Activated CD8-positive, alpha-beta T cell treated with anti-CD3 and anti-CD28 coated beads for 36 hours (primary cell): ENCODE results near the gene ZWILCH. TPM values are rescaled to one million over a fixed set of nuclear protein-coding genes. Genes with fewer than 3 reads are reported as not detected.

ENCODE experiments used
- ATAC-seq: fragments of 200-7000 bp; cut with Tn5 transposase; one replicate; pipeline ENCODE4 v1.10.0; 2021; ENCODE audit warnings: mild to moderate bottlenecking, moderate library complexity
- CTCF ChIA-PET: fragments of 350-600 bp; sonication (Branson Sonifier 250); formaldehyde crosslinking; loops from one replicate; lab custom pipeline; 2021; ENCODE audit warnings: antibody characterized with exemption; lab: Charles Lee
- POLR2A ChIA-PET: fragments of 350-600 bp; sonication (Branson Sonifier 250); formaldehyde crosslinking; loops from one replicate; lab custom pipeline; 2021; ENCODE audit warnings: antibody characterized with exemption; lab: Charles Lee
- DNase-seq: peaks from one replicate; pipeline ENCODE4 v3.0.0-alpha.2; 2020
- H3K27ac Mint-ChIP-seq: one replicate; pipeline ENCODE4 v1.8.0; 2021; ENCODE audit warnings: mild to moderate bottlenecking, mixed read lengths
- H3K27me3 Mint-ChIP-seq: one replicate; pipeline ENCODE4 v1.8.0; 2021; ENCODE audit warnings: mixed read lengths
- H3K36me3 Mint-ChIP-seq: one replicate; pipeline ENCODE4 v1.8.0; 2021; ENCODE audit warnings: low read depth, mixed read lengths
- H3K4me1 Mint-ChIP-seq: one replicate; pipeline ENCODE4 v1.8.0; 2021; ENCODE audit warnings: low read depth, mixed read lengths
- H3K4me3 Mint-ChIP-seq: one replicate; pipeline ENCODE4 v1.8.0; 2021; ENCODE audit warnings: mild to moderate bottlenecking, moderate library complexity, mixed read lengths
- H3K9me3 Mint-ChIP-seq: one replicate; pipeline ENCODE4 v1.8.0; 2021; ENCODE audit warnings: mixed read lengths
- intact Hi-C: fragments of 100-400 bp; cut with micrococcal nuclease; formaldehyde crosslinking; loops from one replicate; pipeline ENCODE4 v1.10.0; 2022
- total RNA-seq, 2 experiments: library from RNA; stranded (reverse); gene quantifications; one replicate each; pipeline ENCODE4 v1.2.3, GENCODE V29; 2021
- TF ChIP-seq, protein P1 (sequence below): fragments of 200-600 bp; IDR thresholded peaks from one replicate; pipeline ENCODE4 v1.8.0; 2022; ENCODE audit warnings: antibody characterized with exemption, mild to moderate bottlenecking

Gene ZWILCH
- total RNA-seq, 2 experiments from 2014 or later: 29.9 to 30.2 TPM

- H3K4me1 Mint-ChIP-seq: peaks cover 58% of the 10 kb centered on the region
- intact Hi-C loops: no loop called here
- H3K36me3 Mint-ChIP-seq: peaks cover 21% of the 10 kb centered on the region
- no peaks in the 10 kb centered on the region for H3K9me3 Mint-ChIP-seq
- ATAC-seq (no peak), DNase-seq (no peak)
- H3K27me3 Mint-ChIP-seq: no peaks in the 10 kb centered on the region
- H3K4me3 Mint-ChIP-seq: no peak overlapping the region
- ChIA-PET CTCF (interaction anchor here (1.4 kb wide), 1 partner anchor 18 kb away, joined by 3 read pairs; no protein-coding TSS in a partner anchor), POLR2A (interaction anchor here (0.6 to 1.6 kb wide), 5 partner anchors 14 to 87 kb away, joined by 3 to 4 read pairs (median 3); partner anchors contain the start of gene ZWILCH)
- H3K27ac Mint-ChIP-seq: peak overlapping the region; percentile 40
- TF ChIP-seq, protein P1, sequence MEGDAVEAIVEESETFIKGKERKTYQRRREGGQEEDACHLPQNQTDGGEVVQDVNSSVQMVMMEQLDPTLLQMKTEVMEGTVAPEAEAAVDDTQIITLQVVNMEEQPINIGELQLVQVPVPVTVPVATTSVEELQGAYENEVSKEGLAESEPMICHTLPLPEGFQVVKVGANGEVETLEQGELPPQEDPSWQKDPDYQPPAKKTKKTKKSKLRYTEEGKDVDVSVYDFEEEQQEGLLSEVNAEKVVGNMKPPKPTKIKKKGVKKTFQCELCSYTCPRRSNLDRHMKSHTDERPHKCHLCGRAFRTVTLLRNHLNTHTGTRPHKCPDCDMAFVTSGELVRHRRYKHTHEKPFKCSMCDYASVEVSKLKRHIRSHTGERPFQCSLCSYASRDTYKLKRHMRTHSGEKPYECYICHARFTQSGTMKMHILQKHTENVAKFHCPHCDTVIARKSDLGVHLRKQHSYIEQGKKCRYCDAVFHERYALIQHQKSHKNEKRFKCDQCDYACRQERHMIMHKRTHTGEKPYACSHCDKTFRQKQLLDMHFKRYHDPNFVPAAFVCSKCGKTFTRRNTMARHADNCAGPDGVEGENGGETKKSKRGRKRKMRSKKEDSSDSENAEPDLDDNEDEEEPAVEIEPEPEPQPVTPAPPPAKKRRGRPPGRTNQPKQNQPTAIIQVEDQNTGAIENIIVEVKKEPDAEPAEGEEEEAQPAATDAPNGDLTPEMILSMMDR: no peak
Observed at GRCh38 chr15:66474963-66475362, 30.2 kb upstream of the ZWILCH start.

DNA sequence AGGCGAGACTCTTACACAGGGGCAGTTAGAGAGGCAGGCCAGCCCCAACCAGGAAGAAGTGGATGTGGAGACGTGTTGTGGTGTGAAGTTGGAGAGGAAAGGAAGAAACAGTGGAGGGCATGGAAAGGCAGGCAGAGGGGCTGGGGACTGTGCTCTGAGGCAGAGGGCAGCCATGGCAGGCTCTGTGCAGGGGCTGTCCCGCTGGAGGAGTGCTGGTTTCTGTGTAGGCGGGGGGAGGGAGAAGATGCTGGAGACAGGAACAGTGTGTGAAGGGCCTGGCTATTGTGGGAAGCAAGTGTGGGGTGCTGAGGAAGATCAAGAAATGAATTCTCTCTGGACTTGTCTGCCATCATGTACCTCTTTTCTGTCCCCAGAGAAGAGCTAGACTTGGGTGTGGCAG, 28.6 kb upstream of the ZWILCH start:
- ChIA-PET POLR2A (interaction anchor here (0.9 to 1.1 kb wide), 3 partner anchors 15 to 27 kb away, joined by 4 to 8 read pairs (median 4); partner anchors contain the start of gene SNAPC5), CTCF (no interaction called here)
- intact Hi-C loops: no loop called here
- ATAC-seq (no peak), DNase-seq (peak; percentile 16)
- H3K4me3 Mint-ChIP-seq: no peak overlapping the region
- peaks cover 24% of the 10 kb centered on the region for H3K36me3 Mint-ChIP-seq
- H3K27me3 Mint-ChIP-seq: no peaks in the 10 kb centered on the region
- H3K27ac Mint-ChIP-seq: peak overlapping the region; percentile 76
- H3K9me3 Mint-ChIP-seq: no peaks in the 10 kb centered on the region
- H3K4me1 Mint-ChIP-seq: peaks cover 43% of the 10 kb centered on the region
- TF ChIP-seq, protein P1: no peak

GRCh38 chr15:66477011-66477410, 28.1 kb upstream of the ZWILCH start:
- DNase-seq: no peak
- Mint-ChIP-seq H3K27ac (peak overlapping the region; percentile 76), H3K36me3 (peaks cover 28% of the 10 kb centered on the region), H3K27me3 (no peaks in the 10 kb centered on the region), H3K9me3 (no peaks in the 10 kb centered on the region), H3K4me3 (no peak overlapping the region), H3K4me1 (peaks cover 42% of the 10 kb centered on the region)
- TF ChIP-seq, protein P1: no peak
- ATAC-seq: no peak
- ChIA-PET POLR2A (interaction anchor here (0.6 to 1.1 kb wide), 3 partner anchors 15 to 147 kb away, joined by 4 to 8 read pairs (median 4); partner anchors contain the start of gene SNAPC5), CTCF (no interaction called here)
- intact Hi-C loops: no loop called here

DNA sequence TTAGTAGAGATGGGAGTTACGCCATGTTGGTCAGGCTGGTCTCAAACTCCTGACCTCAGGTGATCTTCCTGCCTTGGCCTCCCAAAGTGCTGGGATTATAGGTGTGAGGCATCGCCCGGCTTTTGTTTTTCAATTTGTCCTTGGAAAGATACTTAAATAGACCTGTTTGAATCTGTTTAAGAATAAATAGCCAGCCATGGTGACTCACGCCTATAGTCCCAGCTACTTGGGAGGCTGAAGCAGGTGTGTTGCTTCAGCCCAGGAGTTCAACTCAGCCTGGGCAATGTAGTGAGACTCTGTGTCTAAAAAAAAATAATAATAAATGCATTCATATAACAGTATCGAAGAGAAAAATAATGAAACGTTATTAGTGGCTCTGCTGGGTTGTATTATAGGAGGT, 24.9 kb upstream of the ZWILCH start:
- ChIA-PET CTCF (no interaction called here), POLR2A (no interaction called here)
- Mint-ChIP-seq H3K9me3 (no peaks in the 10 kb centered on the region), H3K36me3 (peaks cover 32% of the 10 kb centered on the region), H3K4me1 (peaks cover 23% of the 10 kb centered on the region), H3K27ac (no peak overlapping the region), H3K27me3 (no peaks in the 10 kb centered on the region), H3K4me3 (no peak overlapping the region)
- no peak for DNase-seq
- TF ChIP-seq, protein P1: no peak
- intact Hi-C loops: no loop called here
- ATAC-seq: no peak

DNA sequence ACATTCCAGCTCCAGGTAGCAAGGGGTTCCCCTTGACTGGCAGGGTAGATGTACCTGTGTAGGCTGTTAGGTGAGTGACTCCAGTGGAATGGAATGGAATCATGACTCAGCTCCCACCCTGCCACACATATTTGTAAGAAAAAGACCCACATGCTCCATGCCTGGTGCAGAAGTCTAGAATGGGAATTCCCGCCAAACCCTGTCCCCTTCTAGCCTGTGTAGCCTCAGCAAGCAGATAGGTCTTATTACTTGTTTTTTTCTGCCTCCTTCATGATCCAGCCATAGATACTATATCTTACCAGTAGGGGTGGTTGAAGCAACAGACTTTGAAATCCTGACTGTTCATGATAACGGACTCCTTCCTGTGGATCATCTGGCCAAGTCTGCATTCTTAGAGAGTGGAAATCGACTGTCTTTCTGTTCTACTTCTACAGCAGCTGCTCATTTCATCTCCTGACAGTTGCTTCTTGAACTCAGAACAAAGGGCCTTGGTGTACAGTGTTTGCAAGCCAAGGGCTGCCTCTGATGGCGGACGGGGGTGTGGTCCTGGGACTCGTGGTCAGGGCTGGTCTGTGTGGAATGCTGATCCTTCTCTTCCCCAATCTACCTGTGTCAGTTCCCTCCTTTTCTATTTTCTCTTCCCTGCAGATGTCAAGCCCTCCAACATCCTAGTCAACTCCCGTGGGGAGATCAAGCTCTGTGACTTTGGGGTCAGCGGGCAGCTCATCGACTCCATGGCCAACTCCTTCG, 23.8 kb upstream of the ZWILCH start:
- peaks cover 32% of the 10 kb centered on the region for H3K36me3 Mint-ChIP-seq
- DNase-seq (no peak), ATAC-seq (no peak)
- TF ChIP-seq, protein P1: no peak
- intact Hi-C loops: no loop called here
- H3K27me3 Mint-ChIP-seq: no peaks in the 10 kb centered on the region
- ChIA-PET CTCF (interaction anchor here (1.2 kb wide), 1 partner anchor 8 kb away, joined by 3 read pairs; no protein-coding TSS in a partner anchor), POLR2A (interaction anchor here (0.6 to 1.0 kb wide), 3 partner anchors 13 to 16 kb away, joined by 3 read pairs; no protein-coding TSS in a partner anchor)
- no peaks in the 10 kb centered on the region for H3K9me3 Mint-ChIP-seq
- H3K4me3 Mint-ChIP-seq: no peak overlapping the region
- peaks cover 13% of the 10 kb centered on the region for H3K4me1 Mint-ChIP-seq
- H3K27ac Mint-ChIP-seq: no peak overlapping the region
